ENCODE results near the gene GATA6. TPM values are rescaled to one million over a fixed set of nuclear protein-coding genes. Genes with fewer than 3 reads are reported as not detected.
A peak's percentile ranks its signal among the peaks of the same experiment; 100 is the strongest.

Gene GATA6
- total and polyA plus RNA-seq, 10 of the 15 experiments (the other 5 are each of a cell fraction or from before 2014, with no cell fraction given): 0.04 to 0.05 TPM; not detected in 8

GRCh38 chr18:22167091-22167470 lies 2.3 kb upstream of the GATA6 start:
- ChIA-PET RAD21 (ENCODE audit: unreplicated experiment) (no interaction called here), POLR2A (no interaction called here), SMC1A (ENCODE audit: uncharacterized antibody, unreplicated experiment) (no interaction called here), CTCF (no interaction called here)
- no TSS peak for BruUV-seq (replicated peaks)
- no peak overlapping the region for H2AFZ ChIP-seq (ENCODE audit: control insufficient read depth, low read depth, low read length)
- H3K27me3 ChIP-seq (replicated peaks in 1 of 2; ENCODE audit: control insufficient read depth in 2 of 2, insufficient read depth in 2 of 2, low read length in 1 of 2): peaks cover 9 to 23% of the 10 kb centered on the region in 2 experiments
- H3K9me3 ChIP-seq (replicated peaks; ENCODE audit: control insufficient read depth, insufficient read depth, low read length): no peaks in the 10 kb centered on the region; the same call in 2 of the 3 replicates
- H3K4me3 ChIP-seq: no peak overlapping the region
- intact Hi-C loops (cut with micrococcal nuclease; ENCODE audit: unreplicated experiment): no loop called here
- 65% methylated on average over 25 of the region's 25 CpGs for WGBS (ENCODE audit: insufficient coverage, insufficient replicate concordance, low lambda C conversion rate, missing lambda C conversion rate)
- FAIRE-seq (no peak), ATAC-seq (no peak), DNase-seq (ENCODE audit: low read depth, low spot score) (no peak)
- TF ChIP-seq RCOR1 (conservative IDR thresholded peaks at IDR 0.05; ENCODE audit: low read depth, low read length) (no peak), SUZ12 (IDR thresholded peaks at IDR 0.05; ENCODE audit: unreplicated experiment) (peak; percentile 22), IRF4 (IDR thresholded peaks at IDR 0.05; ENCODE audit: low read depth, low read length) (no peak)
- no peak overlapping the region for H3K9ac ChIP-seq (ENCODE audit: control insufficient read depth, insufficient read depth, low read length)
- H4K20me1 ChIP-seq (ENCODE audit: control insufficient read depth, insufficient read depth): no peaks in the 10 kb centered on the region
- H3K79me2 ChIP-seq (ENCODE audit: control insufficient read depth, insufficient read depth, low read length): no peaks in the 10 kb centered on the region
- no peak overlapping the region for H3K27ac ChIP-seq (ENCODE audit: control insufficient read depth, insufficient read depth)
- H3K4me2 ChIP-seq (ENCODE audit: control insufficient read depth, insufficient read depth): no peak overlapping the region
- H3K36me3 ChIP-seq (ENCODE audit: control insufficient read depth in 2 of 2, insufficient read depth in 2 of 2, low read length in 1 of 2): no peaks in the 10 kb centered on the region
- no peaks in the 10 kb centered on the region for H3K4me1 ChIP-seq (ENCODE audit: control insufficient read depth, insufficient read depth, low read length)
- in situ Hi-C loops (cut with MboI): no loop called here

DNA sequence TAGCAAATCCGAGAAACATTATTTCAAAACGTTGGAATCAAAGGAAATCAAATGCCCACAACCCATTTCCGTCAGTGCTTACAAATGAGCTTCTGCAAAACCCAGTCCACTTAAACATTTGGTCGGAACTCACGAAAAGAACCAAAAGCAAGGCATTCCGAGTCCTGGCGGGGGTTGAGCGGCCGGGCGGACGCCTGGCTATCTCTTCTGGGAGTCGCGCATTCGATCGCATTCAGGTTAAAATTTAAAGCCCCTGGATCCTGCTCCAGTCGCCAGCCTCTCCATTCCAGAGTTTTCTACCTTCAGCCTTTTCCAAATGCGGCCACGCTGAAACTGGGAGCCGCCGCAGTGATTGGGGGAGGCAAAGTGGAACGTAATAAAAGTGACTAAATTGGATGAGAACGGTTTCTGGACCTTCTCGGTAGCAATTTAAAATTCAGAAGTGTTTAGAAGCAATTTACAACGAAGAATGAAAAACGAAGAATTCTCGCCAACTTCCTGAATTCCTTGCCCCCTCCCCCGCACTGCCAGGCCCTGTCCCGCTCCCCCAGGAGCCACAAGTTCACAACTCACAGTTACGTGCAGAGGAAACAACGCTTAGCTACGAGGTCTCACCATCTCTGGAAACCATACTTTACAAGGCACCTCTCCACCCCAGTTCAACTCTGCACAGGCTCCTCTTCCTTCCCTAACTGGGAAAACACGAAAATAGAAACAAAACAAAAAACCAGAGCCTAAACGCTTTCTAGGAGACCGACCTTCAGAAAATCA lies 1.7 kb upstream of the GATA6 start:
- Histone ChIP-seq H3K9ac (ENCODE audit: control insufficient read depth, insufficient read depth, low read length) (no peak overlapping the region), H3K79me2 (ENCODE audit: control insufficient read depth, insufficient read depth, low read length) (no peaks in the 10 kb centered on the region), H4K20me1 (ENCODE audit: control insufficient read depth, insufficient read depth) (no peaks in the 10 kb centered on the region), H3K4me3 (no peak overlapping the region), H2AFZ (ENCODE audit: control insufficient read depth, low read depth, low read length) (no peak overlapping the region), H3K4me1 (ENCODE audit: control insufficient read depth, insufficient read depth, low read length) (no peaks in the 10 kb centered on the region), H3K27ac (ENCODE audit: control insufficient read depth, insufficient read depth) (no peak overlapping the region), H3K4me2 (ENCODE audit: control insufficient read depth, insufficient read depth) (no peak overlapping the region), H3K9me3 (replicated peaks; ENCODE audit: control insufficient read depth, insufficient read depth, low read length) (no peaks in the 10 kb centered on the region; the same call in 2 of the 3 replicates), H3K36me3 (ENCODE audit: control insufficient read depth in 2 of 2, insufficient read depth in 2 of 2, low read length in 1 of 2) (no peaks in the 10 kb centered on the region), H3K27me3 (replicated peaks in 1 of 2; ENCODE audit: control insufficient read depth in 2 of 2, insufficient read depth in 2 of 2, low read length in 1 of 2) (peaks cover 11 to 23% of the 10 kb centered on the region in 2 experiments)
- ATAC-seq (no peak), DNase-seq (ENCODE audit: low read depth, low spot score) (no peak), FAIRE-seq (no peak)
- WGBS (ENCODE audit: insufficient coverage, insufficient replicate concordance, low lambda C conversion rate, missing lambda C conversion rate): 14% methylated on average over 34 of the region's 34 CpGs
- intact Hi-C loops (cut with micrococcal nuclease; ENCODE audit: unreplicated experiment) (no loop called here), in situ Hi-C loops (cut with MboI) (no loop called here)
- SMC1A ChIA-PET (ENCODE audit: uncharacterized antibody, unreplicated experiment): no interaction called here
- TF ChIP-seq SUZ12 (IDR thresholded peaks at IDR 0.05; ENCODE audit: unreplicated experiment) (peak; percentile 17), RFX5 (IDR thresholded peaks at IDR 0.05; ENCODE audit: low read depth, low read length) (no peak)
- CTCF ChIA-PET: no interaction called here
- RAD21 ChIA-PET (ENCODE audit: unreplicated experiment): no interaction called here
- no TSS peak for BruUV-seq (replicated peaks)
- POLR2A ChIA-PET: no interaction called here

All from GM12878 (cell line).